ENCODE data around the gene SAMD4B.

The SAMD4B gene

DNA sequence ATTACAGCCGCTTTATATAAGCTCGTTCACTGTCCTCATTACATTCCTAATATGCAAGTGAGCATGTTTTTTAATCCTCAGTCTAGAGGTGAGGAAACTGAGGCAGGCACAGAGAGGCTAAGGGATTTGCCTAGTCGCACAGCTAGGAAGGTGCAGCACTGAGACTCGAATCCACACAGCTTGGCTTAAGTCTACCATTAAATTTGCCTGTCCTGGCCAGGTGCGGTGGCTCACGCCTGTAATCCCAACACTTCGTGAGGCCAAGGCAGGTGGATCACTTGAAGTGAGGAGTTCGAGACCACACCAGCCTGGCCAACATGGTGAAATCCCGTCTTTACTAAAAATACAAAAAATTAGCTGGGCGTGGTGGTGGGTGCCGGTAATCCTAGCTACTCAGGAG is 85.5 kb downstream of the SAMD4B start:
- DNase-seq (ENCODE audit: low read depth) = no peak

DNA sequence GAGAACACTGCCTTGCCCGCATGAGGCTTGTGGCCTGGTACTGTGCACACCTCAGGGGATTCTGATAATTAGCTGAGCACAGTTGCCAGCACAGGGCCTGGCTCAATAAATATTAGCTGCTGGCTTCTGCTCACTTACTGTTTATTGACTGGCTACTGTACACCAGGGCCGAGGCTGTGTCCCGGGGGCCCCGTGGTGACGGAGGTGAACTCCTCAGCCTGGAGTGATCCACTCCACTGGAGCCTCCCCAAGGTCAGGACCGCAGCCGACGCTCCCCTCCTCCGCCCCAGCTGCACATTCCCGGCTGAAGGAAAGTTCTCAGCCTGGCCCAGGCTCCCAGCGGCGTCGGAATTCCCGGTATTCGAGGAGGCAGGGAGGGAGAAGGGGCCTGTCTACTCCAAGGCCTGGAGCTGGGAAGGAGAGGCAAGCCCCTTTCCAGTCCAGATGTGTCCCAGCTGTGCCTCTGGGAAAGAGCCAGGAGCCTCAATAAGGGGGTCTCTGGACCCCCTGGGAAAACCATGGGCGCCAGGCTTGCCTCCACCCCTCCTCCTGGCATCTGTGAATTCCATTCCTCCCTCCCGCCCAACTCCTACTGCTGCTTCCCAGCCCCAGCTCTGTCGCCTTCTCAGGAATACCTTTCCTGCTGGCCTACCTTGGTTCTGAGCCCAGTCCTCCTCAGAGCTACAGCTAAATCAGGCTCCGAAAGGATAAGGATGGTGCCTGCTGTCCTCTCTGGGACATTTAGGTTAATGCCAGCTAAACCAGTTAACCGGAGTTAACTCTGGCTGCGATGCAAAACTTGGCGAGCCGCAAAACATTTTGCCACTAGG is 86.3 kb downstream of the SAMD4B start:
- DNase-seq (ENCODE audit: low read depth) = no peak

DNA sequence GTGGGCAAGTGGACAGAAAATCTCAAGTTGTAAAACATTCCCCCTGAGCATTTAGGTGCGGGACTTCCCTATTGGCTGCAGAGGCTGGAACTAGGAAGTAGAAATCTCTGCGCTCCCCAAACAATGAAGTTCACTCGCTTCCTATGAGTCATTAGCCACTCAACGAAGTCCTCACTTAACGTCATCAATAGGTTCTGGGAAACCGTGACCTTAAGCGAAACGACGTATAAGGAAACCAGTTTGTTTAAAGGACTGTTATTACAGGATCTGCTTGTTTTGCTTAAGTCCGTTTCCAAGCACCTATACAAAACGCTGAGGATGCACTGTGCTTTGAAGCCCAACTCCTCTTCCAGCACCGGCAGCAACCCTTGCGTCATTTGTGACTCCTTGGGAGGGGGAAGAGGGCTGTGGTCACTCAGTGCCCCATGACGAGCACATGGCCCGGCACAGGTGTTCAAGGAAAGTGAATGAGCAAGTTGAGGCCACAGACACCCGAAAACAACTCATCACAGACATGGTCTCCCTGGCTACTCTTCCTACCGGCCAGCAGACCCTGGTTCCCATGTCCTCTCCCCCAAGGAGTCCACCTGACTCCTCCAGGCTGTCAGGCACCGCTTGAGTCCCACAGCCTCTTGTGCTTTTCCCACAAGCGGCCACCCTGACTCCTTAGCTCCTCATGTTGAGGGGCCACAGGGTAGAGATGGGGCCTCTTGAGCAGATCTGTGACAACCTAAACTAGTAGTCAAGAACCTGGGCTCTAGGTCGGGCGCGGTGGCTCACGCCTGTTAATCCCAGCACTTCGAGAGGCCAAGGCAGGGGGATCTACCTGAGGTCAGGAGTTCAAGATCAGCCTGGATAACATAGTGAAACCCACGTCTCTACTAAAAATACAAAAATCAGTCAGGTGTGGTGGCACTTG is 88.7 kb downstream of the SAMD4B start:
- no peak for DNase-seq (ENCODE audit: low read depth)

GRCh38 chr19:39432677-39433025 is 90.4 kb downstream of the SAMD4B start:
- DNase-seq (ENCODE audit: low read depth) = no peak

GRCh38 chr19:39433480-39434079 is 91.4 kb downstream of the SAMD4B start:
- DNase-seq (ENCODE audit: low read depth) = no peak

GRCh38 chr19:39434123-39435076 is 92.2 kb downstream of the SAMD4B start:
- DNase-seq (ENCODE audit: low read depth) = no peak
